ENCODE results near the gene SP7.

DNA sequence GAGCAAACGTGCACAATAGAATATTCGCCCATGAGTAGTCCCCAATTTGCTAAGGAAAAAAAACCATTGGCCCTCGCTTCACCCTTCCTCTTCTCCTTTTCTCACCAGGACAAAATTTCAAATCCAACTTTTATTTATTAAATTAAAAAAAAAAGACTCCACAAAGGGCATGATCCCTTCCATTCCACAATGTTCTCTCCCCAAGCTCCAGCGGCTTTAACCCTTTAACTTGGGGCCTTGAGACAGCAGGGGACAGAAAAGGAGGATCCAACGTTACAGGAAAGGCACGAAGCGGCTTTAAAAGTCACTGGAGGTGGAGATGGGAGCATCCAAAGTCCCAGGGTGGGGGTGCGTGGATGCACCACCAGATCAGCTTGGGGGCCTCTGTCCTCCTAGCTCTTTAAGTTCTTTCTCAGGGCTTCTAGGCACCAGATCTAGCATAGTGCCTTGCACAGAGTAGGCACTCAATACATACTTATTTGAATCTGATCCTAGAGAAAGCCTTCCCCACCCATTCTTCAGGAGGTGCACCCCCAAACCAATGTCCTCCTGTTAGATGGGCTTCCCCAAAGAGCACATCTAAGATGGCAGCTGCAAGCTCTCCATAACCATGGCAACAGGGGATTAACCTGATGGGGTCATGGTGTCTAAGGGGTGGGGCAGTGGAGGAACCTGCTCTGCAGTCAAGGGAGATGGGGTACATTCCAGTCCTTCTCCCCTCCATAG is 9.5 kb downstream of the SP7 start:
- no peak for TF ChIP-seq POLR2A (IDR thresholded peaks at IDR 0.05; ENCODE audit: low read depth, low read length)
- TF ChIP-seq POLR2AphosphoS5 (IDR thresholded peaks at IDR 0.05; ENCODE audit: low read depth, low read length) = no peak

Data from GM12892 (cell line).